NCI-H2107 treated with DMSO at 0.1 percent for 48 hours (cell line): ENCODE measurements around the gene FAM168A.
A peak's percentile ranks its signal among the peaks of the same experiment; 100 is the strongest.
"Not testable (repeated sequence)": the region's sequence is repeated elsewhere in the genome, so short reads cannot be mapped to it uniquely, and the experiment has no call there.

Experiments used
- DNase-seq: peaks from one replicate; lab custom pipeline; 2025; ENCODE audit not compliant: unreplicated experiment; lab: John Stamatoyannopoulos, UW

FAM168A gene

DNA sequence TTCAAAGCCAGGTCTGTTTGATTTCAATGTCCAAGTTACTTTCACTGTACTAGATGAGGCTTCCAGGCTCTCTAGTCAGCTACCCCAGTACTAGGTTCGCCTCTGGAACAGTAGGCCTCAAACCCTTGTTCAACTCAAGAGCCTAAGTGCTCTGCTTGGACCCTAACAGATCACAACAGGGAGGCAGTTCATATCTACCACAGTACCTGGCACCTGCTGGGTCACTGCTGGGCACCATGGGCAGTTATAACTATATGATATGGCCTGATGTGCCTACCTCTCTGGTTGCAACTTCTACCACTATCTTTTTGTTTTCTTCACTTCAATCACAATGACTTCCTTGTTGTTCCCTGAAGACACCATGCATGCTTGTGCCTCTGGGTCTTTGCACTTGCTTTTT, 124.7 kb downstream of the FAM168A start:
- DNase-seq = no peak

DNA sequence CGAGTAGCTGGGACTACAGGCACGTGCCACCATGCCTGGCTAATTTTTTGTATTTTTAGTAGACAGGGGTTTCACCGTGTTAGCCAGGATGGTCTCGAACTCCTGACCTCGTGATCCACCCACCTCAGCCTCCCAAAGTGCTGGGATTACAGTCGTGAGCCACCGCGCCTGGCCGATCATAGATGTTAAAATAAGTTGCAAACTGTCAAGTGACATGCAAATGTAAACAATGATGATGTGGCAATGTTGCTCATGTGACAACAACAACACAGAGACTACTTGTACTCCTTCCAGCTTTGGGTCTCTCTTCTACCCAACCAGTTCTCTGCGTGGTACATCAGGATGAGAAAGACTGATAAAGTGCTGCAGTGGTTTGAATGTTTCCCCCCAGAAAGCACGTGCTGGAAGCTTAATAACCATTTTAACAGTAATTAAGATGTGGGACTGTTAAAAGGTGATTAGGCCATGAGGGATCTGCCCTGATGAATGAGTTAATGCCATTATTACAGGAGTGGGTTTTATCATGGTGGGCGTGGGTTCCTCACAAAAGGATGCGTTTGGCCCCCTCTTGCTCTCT, 127.8 kb downstream of the FAM168A start:
- not testable (repeated sequence) for DNase-seq

DNA sequence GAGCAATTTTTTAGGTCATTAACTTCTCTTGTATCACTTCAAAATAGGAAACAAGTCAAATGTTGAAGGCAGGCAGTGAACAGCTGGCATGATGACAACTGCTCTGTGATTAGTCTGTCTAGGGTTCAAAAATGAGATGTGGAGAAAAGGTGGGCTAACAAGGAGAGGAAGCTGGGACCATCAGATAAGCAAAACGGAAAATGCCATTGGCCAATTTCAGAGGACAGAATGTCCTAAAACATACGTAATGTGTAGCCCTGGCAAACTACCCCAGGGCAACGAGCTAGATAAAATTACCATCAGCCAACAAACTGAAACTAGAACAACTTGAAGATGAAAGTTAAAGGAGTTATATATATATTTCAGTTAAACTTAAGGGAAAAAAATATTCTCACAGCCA, 128.5 kb downstream of the FAM168A start:
- no peak for DNase-seq

DNA sequence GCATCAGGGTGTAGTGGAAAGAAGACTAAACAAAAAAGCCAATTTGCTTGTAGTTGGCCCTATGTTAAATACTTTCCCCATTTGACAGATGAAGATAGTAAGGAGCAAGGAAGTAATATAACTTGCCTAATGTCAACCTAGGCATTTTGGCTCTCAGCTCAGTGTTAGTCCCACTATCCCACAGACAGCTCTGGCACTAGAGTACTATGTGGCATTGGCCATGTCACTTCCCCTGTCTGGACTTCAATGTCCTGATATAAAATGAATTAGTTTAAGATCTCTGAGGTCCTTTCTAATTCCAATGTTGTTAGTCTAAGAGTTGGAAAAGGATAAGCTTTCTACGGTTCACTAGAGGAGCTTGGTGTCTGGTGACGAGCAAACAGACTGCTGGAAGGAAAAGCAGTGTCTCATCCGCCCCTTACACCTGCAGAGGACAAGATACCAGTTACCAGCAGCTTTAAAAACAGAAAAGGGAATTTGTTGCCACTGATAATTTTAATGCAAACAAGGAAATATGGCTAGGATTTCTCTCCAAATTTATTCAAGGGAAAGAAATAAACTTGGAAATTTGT, 129.2 kb downstream of the FAM168A start:
- no peak for DNase-seq

DNA sequence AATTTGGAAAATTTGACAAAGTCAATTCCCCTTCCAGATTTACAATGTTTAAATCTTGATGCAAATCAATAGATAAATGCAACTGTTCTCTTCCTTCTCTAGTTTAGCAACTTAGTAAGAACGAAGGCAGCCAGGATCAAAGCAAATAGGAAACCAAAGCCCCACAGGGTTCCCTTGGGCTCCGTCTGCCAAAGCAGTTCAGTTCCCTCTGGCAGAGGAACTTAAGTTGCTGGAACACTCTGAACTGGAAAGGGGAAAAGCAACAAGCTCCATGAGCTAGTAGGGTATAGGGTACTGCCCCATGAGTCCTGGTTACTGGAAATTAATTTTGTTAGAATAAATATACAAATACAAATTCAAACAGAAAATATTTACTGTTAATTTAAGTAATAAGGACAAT, 130.4 kb downstream of the FAM168A start:
- DNase-seq = no peak

DNA sequence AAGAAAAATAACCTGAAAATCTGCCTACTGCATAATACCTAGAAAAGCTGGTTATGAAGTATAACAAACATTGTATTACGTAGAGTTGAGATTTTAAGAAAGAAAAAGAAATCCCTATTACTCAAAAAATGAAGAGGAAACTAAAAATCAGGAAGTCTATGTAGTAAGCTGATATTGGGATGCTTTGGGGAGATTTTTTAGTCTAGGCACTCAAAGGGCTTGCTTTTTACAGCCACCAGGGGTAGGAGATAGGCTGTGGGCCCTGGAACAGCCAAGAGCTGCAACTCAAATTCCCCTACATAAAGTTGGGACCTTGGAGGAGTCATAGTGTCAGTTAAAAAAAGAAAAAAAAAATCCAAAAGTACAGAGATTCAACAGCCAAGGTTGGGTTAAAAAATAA, 131.3 kb downstream of the FAM168A start:
- DNase-seq = no peak

DNA sequence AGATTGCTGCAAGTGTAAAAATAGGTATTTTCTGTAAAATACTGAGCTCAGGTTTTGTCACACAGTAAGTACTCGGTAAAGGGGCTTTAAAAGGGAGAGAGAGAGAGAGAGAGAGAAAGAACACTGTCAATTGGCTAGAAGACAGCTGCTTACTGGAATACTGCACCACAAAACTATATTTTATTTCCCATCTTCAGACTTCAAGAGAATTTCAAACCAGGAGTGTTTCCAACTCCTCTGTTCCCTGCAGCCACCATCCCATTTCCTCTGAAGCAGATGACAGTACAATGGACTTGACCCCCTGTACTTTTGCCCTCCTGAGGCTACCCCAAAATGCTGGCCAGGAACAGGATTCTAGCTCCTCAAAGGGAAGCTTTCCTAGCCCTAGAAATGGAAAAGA, 132.0 kb downstream of the FAM168A start:
- no peak for DNase-seq

DNA sequence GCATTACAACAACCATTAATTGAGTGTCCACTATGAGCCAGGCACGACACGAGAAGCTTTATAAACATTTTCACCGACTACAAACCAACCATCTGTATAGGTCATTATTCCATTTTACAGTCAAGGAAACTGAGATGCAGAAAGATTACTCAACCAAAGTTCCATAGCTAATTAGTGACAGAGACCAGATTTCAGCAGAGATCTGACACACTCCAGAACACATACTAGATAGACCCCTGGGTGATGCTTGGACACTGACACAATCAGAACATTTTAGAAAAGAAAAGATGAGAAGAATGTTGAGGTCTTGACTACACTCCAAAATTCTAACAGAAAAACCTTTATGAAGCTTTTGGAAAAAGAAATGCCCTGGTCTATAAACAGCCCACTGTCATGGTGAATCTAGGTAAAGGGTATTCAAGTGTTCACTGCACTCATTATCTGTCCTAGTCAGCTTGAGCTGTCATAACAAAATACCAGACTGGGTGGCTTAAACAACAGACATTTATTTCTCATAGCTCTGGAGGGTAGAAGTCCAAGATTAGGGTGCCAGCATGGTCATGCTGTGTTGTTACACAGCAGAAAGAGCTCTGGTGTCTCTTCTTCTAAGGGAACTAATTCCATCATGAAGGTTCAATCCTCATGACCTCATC, 132.8 kb downstream of the FAM168A start:
- DNase-seq = no peak

DNA sequence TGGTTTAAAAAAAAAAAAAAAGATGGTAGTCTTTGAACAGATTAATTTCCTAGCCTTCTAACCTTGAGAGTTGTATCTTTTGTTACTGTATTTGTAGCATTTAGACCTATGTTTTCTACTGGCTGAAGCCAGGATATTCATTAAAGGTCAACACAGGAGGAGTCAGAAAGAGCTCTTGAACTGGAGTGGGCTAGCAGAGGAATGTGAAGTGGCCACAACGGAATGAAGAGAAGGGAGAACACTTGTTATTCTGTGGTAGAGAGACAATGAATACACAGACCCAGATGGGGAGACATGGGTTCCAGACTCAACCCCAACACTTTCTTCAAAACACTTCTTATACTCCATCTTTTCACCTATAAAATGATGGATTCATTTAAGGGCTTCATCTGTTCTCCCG, 133.6 kb downstream of the FAM168A start:
- peak; percentile 16 for DNase-seq

DNA sequence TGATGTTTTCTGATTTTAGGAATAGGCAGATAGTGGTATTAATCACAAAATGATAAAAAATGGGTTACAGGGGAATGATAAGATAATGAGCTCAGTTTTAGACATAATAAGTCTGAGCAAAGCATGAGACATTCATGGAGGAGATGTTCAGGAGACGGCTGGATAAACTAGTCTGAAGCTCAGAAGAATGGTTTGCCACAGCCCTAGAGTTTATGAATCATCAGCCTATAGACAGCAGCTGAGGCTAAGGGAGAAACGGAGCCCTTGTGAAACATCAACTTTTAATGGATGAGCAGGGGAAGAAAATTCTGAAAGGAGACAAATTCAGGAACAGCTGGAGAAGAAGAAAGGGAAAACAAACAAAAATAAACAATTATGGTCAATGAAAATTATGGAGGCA, 134.6 kb downstream of the FAM168A start:
- no peak for DNase-seq

DNA sequence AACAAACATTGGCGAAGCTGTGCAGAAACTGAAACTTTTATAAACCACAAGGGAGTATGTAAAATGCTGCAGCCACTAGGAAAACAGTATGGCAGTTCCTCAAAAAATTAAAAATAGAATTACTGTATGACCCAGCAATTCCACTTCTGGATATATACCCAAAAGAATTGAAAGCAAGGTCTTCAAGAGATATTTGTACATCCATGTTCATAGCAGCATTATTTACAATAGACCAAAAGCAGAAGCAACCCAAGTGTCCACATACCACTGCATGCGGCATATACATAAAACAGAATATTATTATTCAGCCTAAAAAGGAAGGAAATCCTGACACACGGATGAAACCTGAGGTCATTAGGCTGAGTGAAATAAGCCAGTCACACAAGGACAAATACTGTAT, 135.9 kb downstream of the FAM168A start:
- no peak for DNase-seq

DNA sequence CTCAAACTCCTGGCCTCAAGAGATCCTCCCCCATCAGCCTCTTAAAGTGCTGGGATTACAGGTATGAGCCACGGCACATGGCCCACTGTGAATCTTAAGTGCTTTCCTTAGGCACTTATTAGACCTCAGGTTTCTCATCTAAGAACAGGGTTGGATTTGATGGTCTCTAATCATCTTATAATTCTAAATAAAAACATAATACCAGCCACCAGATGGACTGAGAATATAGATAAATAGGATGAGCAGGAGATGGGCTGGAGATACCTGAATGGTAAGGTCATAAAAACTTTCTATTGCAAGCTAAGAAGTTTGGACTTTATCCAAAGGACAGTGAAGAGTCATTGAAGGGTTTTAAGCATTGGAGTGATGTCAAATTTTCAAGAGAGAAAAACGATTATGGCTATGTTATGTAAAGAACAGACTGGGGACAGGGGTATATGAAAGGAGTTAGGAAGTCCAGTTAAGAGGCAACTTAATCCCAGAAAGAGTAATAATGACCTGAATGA, 136.5 kb downstream of the FAM168A start:
- DNase-seq = no peak

DNA sequence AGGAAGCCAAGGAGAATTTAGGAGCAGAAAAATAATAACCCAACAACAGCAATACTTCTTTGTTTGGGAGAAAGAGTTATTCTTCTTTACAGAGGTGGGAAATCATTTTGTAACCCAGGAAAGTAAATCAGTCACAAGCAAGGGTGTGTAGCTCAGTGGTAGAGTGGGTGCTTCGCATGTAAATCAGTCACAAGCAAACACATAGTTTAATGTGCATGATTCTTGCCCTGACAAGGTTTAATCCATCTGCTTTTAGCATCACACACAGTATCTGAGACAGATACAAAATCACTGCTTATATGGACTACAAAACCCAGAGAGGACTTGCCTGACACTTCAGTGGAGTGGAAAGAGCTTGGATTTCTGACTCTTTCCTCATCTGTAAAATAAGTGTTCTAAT, 139.7 kb downstream of the FAM168A start:
- no peak for DNase-seq

DNA sequence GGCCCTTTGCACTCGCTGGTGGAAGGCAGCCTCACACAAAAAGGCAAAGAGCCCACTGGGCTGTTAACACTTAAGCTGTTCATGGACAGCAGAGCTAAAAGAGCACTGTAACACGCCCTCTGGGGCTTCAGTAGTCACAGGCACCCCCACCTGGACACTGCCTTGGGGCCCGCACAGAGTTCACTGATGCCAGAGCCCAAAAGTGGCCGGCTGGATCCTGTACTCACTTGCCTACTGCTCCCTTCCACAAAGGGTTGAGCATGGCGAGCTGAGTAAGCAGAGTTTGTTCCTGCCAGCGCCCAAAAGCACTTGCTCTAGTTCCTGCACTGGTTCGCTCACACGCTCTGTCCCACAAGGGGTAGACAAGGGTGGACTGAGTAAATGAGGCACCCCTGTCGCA, 142.9 kb downstream of the FAM168A start:
- no peak for DNase-seq

DNA sequence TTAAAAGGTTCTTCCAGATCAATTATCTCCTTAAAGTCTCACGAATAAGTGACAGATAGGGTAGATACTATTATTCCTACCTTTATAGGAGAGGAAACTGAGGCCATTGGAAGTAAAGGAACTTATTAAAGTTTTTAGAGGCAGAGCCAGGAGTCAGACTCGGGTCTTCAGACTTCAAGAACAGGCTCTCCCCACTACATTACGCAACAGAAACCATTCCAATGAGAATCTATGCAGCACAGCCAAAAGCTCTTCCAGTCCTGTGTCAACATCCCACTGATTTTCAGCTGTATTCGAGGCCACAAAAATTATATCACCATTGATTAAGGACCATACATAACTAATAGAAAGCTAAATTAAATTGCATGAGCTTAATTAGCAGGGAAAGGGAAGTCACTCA, 144.3 kb downstream of the FAM168A start:
- no peak for DNase-seq

DNA sequence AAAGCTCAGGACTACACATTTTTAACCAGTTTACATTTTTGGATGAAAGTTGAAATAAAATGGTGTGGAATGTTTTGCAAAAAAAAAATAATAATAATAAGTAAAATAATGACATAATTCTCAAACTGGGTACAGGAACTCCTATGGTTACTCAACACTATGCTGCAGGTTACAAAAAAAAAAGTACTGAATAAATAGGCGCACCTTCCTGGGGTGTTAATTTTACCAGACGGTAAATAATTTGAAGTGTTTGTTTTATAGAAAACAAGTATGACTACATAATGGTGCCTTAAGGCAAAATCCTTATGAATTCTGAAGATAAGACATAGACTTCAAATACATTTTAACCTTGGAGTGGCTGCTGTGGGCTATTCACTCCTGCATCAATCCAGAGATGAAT, 145.2 kb downstream of the FAM168A start:
- no peak for DNase-seq

DNA sequence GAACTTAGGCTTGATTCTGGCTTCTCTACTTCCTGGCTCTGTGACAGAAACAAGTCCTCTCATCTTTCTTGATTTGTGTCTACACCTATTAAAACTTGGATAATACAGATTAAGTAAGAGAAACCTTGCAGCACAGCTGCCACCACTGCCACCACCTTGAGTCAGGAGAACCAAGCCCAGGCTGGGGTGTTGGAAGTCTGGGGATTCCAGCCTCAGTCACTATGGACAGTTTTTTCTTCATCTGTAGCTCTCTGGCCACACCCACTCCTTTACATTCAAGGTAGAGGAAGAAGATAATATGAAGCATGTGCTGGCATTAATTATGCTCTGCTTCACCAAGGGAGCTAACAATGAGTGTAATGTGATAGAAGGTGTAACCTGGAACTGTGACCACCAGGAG, 146.0 kb downstream of the FAM168A start:
- no peak for DNase-seq

DNA sequence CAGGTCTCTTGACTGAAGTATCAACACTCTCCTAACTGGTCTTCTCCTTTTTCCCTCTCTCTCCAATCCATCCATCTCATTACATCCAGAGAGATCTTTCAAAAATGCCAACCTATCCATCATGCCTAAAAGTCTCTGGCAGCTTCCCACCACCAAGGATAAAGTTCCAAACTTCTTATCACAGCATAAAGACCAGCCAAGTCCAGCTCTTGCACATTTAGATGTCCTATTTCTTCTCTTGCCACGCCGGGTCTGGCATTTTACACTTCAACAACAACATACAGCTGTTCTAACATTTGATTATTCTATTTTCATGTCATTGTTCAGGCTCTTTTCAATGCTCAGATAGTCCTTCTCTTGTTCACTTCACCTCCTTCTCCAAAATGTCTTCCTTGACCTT, 151.1 kb downstream of the FAM168A start:
- no peak for DNase-seq

DNA sequence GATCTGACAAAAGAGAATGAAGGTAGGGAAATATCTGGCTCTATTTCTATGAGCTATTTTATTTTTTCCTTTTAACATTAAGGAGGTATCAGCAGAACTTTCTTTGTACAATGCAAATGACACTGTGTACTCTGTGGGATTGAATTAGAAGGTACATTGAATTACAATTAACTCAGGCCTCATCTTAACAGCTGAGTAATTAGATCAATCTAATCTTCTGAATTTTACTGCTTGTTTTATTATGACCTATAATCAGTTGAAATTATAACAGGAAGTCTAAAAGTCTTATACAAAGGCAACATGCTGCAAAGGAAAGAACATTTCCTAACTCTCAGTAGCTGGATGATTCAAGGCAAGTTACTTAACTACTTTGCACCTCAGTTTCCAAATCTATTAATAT, 151.9 kb downstream of the FAM168A start:
- DNase-seq = no peak

DNA sequence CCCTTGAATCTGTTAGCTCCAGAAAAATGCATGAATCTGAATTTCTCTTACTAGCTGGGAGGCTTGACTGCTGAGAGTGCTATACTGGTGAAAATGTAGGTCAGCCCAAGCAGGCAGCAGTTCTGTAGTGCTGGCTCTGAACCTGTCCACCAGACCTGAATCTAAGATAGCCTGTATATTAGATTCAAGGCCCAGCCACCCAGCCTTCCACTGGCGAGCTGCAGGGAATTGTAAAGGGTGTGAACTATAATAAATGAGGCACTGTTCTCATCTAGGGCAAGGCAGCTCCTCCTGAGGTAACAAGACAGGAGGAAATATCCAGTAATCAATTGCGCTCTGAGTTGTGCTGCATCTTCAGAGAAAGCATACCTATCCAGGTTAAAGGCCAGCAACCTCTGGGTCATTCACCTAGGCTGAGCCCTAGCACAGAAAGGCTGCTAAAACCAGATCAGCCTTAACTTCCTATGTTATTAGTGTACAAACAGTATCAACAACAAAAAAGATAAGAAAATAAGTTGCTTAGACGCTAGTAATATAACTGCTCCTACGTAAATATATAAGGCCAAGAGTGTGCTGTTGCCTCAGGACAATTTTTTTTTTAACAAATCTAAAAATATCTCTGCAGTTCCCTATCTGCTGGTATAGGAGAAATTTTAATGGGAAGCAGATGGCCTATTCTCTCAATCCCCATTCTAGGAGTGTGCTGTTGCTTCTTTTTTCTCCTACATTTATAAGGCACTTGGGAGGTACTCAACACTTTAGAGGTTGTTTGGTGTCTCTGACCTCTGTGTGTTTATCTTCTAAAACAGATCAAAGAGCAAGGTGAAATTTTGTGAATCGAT, 158.7 kb downstream of the FAM168A start:
- DNase-seq = no peak

DNA sequence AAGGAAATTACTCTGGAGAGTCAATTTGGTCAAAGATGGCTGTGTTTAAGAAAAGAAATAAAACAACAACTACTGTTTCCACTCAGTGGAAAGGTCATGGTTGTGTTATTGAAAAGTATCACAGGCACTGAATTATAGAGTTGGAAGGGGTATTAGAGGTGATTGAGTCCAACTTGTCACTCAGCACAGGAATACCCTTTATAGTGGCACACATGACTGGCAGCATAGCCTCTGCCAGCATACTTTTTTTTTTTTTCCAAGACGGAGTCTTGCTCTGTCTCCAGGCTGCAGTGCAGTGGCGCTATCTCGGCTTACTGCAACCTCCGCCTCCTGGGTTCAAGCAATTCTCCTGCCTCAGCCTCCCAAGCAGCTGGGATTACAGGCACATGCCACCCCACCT, 161.1 kb downstream of the FAM168A start:
- not testable (repeated sequence) for DNase-seq

DNA sequence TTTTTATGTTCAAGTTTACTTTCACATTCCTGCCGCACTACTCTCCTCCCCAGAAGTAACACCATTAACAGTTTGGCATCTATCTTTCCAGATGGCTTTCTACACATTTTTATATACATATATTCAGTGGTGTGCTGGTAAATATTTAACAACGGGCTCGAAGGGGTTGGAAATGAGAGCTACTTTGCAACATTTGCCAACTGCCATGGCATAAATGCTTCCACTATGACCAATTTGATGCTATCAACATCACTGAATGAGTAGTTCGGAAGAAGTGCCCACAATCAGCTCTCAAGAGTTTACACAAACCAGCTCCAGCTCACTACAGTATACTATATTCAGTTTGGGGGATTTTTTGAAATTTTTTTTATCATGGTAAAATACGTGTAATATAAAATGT, 166.5 kb downstream of the FAM168A start:
- no peak for DNase-seq
